Measurements from ENCODE around the gene PRKAR1B. TPM values are rescaled to one million over a fixed set of nuclear protein-coding genes. Genes with fewer than 3 reads are reported as not detected.
"Not testable (repeated sequence)": the region's sequence is repeated elsewhere in the genome, so short reads cannot be mapped to it uniquely, and the experiment has no call there.

Gene PRKAR1B
- total RNA-seq, 1 experiment from 2014 or later = 43.3 TPM

- H3K27ac ChIP-seq (ENCODE audit: insufficient read length, low read depth, low read length) = no peak overlapping the region
- no peak overlapping the region for H3K56ac ChIP-seq (ENCODE audit: insufficient read length, low read depth, low read length)
- no peak overlapping the region for H2AK5ac ChIP-seq (ENCODE audit: insufficient read length, low read length)
- H4K5ac ChIP-seq (ENCODE audit: insufficient read length, low read depth, low read length) = no peak overlapping the region
- peaks cover 14% of the 10 kb centered on the region for H3K9me3 ChIP-seq (ENCODE audit: control insufficient read depth, low read depth, low read length)
- H2BK12ac ChIP-seq (ENCODE audit: insufficient read length, low read depth, low read length) = no peak overlapping the region
- H3K9me3 Mint-ChIP-seq = peaks cover 0 to 3% of the 10 kb centered on the region in 2 experiments; a peak in 1 of 5 replicates
- H2BK120ac ChIP-seq (ENCODE audit: low read depth, low read length, poor library complexity, severe bottlenecking) = no peak overlapping the region
- no peak overlapping the region for H4K8ac ChIP-seq (replicated peaks; ENCODE audit: insufficient read length, low read depth, low read length)
- no peak overlapping the region for H2BK20ac ChIP-seq (ENCODE audit: low read depth, low read length, poor library complexity, severe bottlenecking)
- no peak overlapping the region for H3K14ac ChIP-seq (ENCODE audit: insufficient read depth, low read length)
- no peak overlapping the region for H2AFZ ChIP-seq (ENCODE audit: low read length)
- no peaks in the 10 kb centered on the region for H3K23me2 ChIP-seq (ENCODE audit: insufficient read length, low read depth, low read length, poor library complexity, severe bottlenecking)
- no CpG with 5 or more reads among the region's 16 CpGs for WGBS (ENCODE audit: extremely low coverage, insufficient read length, low lambda C conversion rate)
- H4K20me1 ChIP-seq (ENCODE audit: control insufficient read depth, insufficient read depth, insufficient read length) = no peaks in the 10 kb centered on the region
- H3K4me3 Mint-ChIP-seq = no peak overlapping the region
- H3T11ph ChIP-seq (ENCODE audit: low read length) = no peak overlapping the region
- H3K4me1 Mint-ChIP-seq = no peaks in the 10 kb centered on the region
- H3K9ac ChIP-seq (ENCODE audit: extremely low read depth, insufficient read length, low read length) = no peak overlapping the region
- H3K36me3 Mint-ChIP-seq (ENCODE audit: insufficient read depth in 1 of 3, low read depth in 3 of 3) = peaks cover 6 to 10% (median 9%) of the 10 kb centered on the region in 3 experiments; a peak in 6 of 7 replicates
- DNase-seq = no peak
- H4K91ac ChIP-seq (ENCODE audit: insufficient read length, low read depth, low read length) = no peak overlapping the region
- no peak for TF ChIP-seq CTCF (conservative IDR thresholded peaks at IDR 0.05)
- H3K4me2 ChIP-seq (ENCODE audit: insufficient read depth, insufficient read length, low read length) = no peak overlapping the region
- H3K79me2 ChIP-seq (ENCODE audit: insufficient read depth, low read length) = peaks cover 2% of the 10 kb centered on the region; the same call in 1 of the 2 replicates
- H3K18ac ChIP-seq (ENCODE audit: insufficient read length, low read depth, low read length) = no peak overlapping the region
- no peaks in the 10 kb centered on the region for H3K27me3 Mint-ChIP-seq (ENCODE audit: low read depth)
- H3K23ac ChIP-seq (ENCODE audit: insufficient read length, low read depth, low read length) = no peak overlapping the region
- no peak overlapping the region for H2BK15ac ChIP-seq (ENCODE audit: low read depth, low read length)
- H3K4me1 ChIP-seq (ENCODE audit: insufficient read depth, low read length) = no peaks in the 10 kb centered on the region
- H2BK5ac ChIP-seq (ENCODE audit: insufficient read length, low read length) = no peak overlapping the region
- H3K27ac Mint-ChIP-seq = no peak overlapping the region
- H3K27me3 ChIP-seq (ENCODE audit: insufficient read depth, low read length) = no peaks in the 10 kb centered on the region
- H3K79me1 ChIP-seq (ENCODE audit: insufficient read depth, low read depth, low read length, poor library complexity, severe bottlenecking) = peaks cover 3% of the 10 kb centered on the region
- no peak overlapping the region for H3K4ac ChIP-seq (ENCODE audit: low read depth, low read length)
These were observed 69.4 kb downstream of the PRKAR1B start for GRCh38 chr7:657565-658119.

- not testable (repeated sequence) for H3K9me3 Mint-ChIP-seq
These were observed 70.1 kb downstream of the PRKAR1B start for GRCh38 chr7:657010-657409.

More at GRCh38 chr7:657010-657409, 70.1 kb downstream of the PRKAR1B start:
- not testable (repeated sequence) for H4K20me1 ChIP-seq (ENCODE audit: control insufficient read depth, insufficient read depth, insufficient read length); H3K27ac Mint-ChIP-seq; H3K4ac ChIP-seq (ENCODE audit: low read depth, low read length); H2BK20ac ChIP-seq (ENCODE audit: low read depth, low read length, poor library complexity, severe bottlenecking); H3K23me2 ChIP-seq (ENCODE audit: insufficient read length, low read depth, low read length, poor library complexity, severe bottlenecking); H2BK5ac ChIP-seq (ENCODE audit: insufficient read length, low read length); H3K23ac ChIP-seq (ENCODE audit: insufficient read length, low read depth, low read length); H3K4me2 ChIP-seq (ENCODE audit: insufficient read depth, insufficient read length, low read length); H3K79me1 ChIP-seq (ENCODE audit: insufficient read depth, low read depth, low read length, poor library complexity, severe bottlenecking); H3K27me3 ChIP-seq (ENCODE audit: insufficient read depth, low read length); H3T11ph ChIP-seq (ENCODE audit: low read length); H3K9ac ChIP-seq (ENCODE audit: extremely low read depth, insufficient read length, low read length); DNase-seq; H4K8ac ChIP-seq (replicated peaks; ENCODE audit: insufficient read length, low read depth, low read length); H2BK15ac ChIP-seq (ENCODE audit: low read depth, low read length); H3K14ac ChIP-seq (ENCODE audit: insufficient read depth, low read length); H3K27ac ChIP-seq (ENCODE audit: insufficient read length, low read depth, low read length); H4K91ac ChIP-seq (ENCODE audit: insufficient read length, low read depth, low read length); H2AK5ac ChIP-seq (ENCODE audit: insufficient read length, low read length); H3K4me3 Mint-ChIP-seq; H2AFZ ChIP-seq (ENCODE audit: low read length); H3K18ac ChIP-seq (ENCODE audit: insufficient read length, low read depth, low read length); H3K27me3 Mint-ChIP-seq (ENCODE audit: low read depth); H3K56ac ChIP-seq (ENCODE audit: insufficient read length, low read depth, low read length); H3K4me1 ChIP-seq (ENCODE audit: insufficient read depth, low read length); H3K4me1 Mint-ChIP-seq; H2BK120ac ChIP-seq (ENCODE audit: low read depth, low read length, poor library complexity, severe bottlenecking); H4K5ac ChIP-seq (ENCODE audit: insufficient read length, low read depth, low read length); H2BK12ac ChIP-seq (ENCODE audit: insufficient read length, low read depth, low read length); H3K79me2 ChIP-seq (ENCODE audit: insufficient read depth, low read length)
- peaks cover 6 to 13% (median 12%) of the 10 kb centered on the region in 3 experiments; a peak in 6 of 7 replicates for H3K36me3 Mint-ChIP-seq (ENCODE audit: insufficient read depth in 1 of 3, low read depth in 3 of 3)
- peaks cover 14% of the 10 kb centered on the region for H3K9me3 ChIP-seq (ENCODE audit: control insufficient read depth, low read depth, low read length)
- 100% methylated on average over 3 of the region's 3 CpGs for WGBS (ENCODE audit: extremely low coverage, insufficient read length, low lambda C conversion rate)
